HG03457 (cell line): ENCODE data around the gene KDM3A.

Experiments used
- ATAC-seq: cut with Tn5 transposase; IDR thresholded peaks from one replicate; pipeline ENCODE4 v1.9.1; 2021; ENCODE audit warnings: moderate number of reproducible peaks; ENCODE audit not compliant: unreplicated experiment

KDM3A gene

GRCh38 chr2:86434290-86434689 lies 6.9 kb upstream of the KDM3A start:
- ATAC-seq = no peak

GRCh38 chr2:86435531-86435930 lies 5.6 kb upstream of the KDM3A start:
- no peak for ATAC-seq

GRCh38 chr2:86436328-86436727 lies 4.8 kb upstream of the KDM3A start:
- ATAC-seq = no peak

GRCh38 chr2:86439879-86440630 lies 1.1 kb upstream of the KDM3A start:
- no peak for ATAC-seq

GRCh38 chr2:86441392-86441881 lies 266 bp downstream of the KDM3A start:
- ATAC-seq = no peak

GRCh38 chr2:86441882-86442641 lies 891 bp downstream of the KDM3A start:
- peak; percentile 15 for ATAC-seq

- peak; percentile 50 for ATAC-seq
Measured at GRCh38 chr2:86442642-86443005, 1.5 kb downstream of the KDM3A start.

GRCh38 chr2:86443631-86444350 lies 2.6 kb downstream of the KDM3A start:
- no peak for ATAC-seq

GRCh38 chr2:86445436-86445835 lies 4.3 kb downstream of the KDM3A start:
- no peak for ATAC-seq

GRCh38 chr2:86446060-86446459 lies 4.9 kb downstream of the KDM3A start:
- no peak for ATAC-seq

- ATAC-seq = no peak
Measured at GRCh38 chr2:86453836-86454235, 12.7 kb downstream of the KDM3A start.

GRCh38 chr2:86454238-86454637 lies 13.1 kb downstream of the KDM3A start:
- ATAC-seq = no peak

- ATAC-seq = no peak
Measured at GRCh38 chr2:86455181-86455580, 14.0 kb downstream of the KDM3A start.

GRCh38 chr2:86461042-86461743 lies 20.0 kb downstream of the KDM3A start:
- no peak for ATAC-seq

- ATAC-seq = no peak
Measured at GRCh38 chr2:86464652-86465051, 23.5 kb downstream of the KDM3A start.

GRCh38 chr2:86466306-86466705 lies 25.1 kb downstream of the KDM3A start:
- ATAC-seq = no peak

GRCh38 chr2:86468162-86469033 lies 27.2 kb downstream of the KDM3A start:
- no peak for ATAC-seq

GRCh38 chr2:86470890-86471289 lies 29.7 kb downstream of the KDM3A start:
- no peak for ATAC-seq

- ATAC-seq = no peak
Measured at GRCh38 chr2:86471637-86472036, 30.5 kb downstream of the KDM3A start.

GRCh38 chr2:86476092-86476491 lies 34.9 kb downstream of the KDM3A start:
- no peak for ATAC-seq
